Measurements from ENCODE around the gene GPR107. TPM values are rescaled to one million over a fixed set of nuclear protein-coding genes. Genes with fewer than 3 reads are reported as not detected.
A peak's percentile ranks its signal among the peaks of the same experiment; 100 is the strongest.

GPR107 gene
- total and polyA plus RNA-seq, 3 experiments from 2014 or later: 4.2 to 21.4 (median 21.3) TPM

- H3K4me1 ChIP-seq (ENCODE audit: insufficient read depth, low read length): no peaks in the 10 kb centered on the region
- no peak overlapping the region for H3K27ac ChIP-seq (ENCODE audit: low read depth, low read length)
- DNase-seq: no peak
- no peaks in the 10 kb centered on the region for H3K27me3 ChIP-seq (ENCODE audit: insufficient read depth, low read length, poor library complexity, severe bottlenecking)
- peaks cover 13 to 72% (median 25%) of the 10 kb centered on the region in 3 donors for H3K36me3 Mint-ChIP-seq
- H3K4me1 Mint-ChIP-seq: peaks cover 11 to 18% (median 12%) of the 10 kb centered on the region in 3 donors
- H3K27ac Mint-ChIP-seq: no peak overlapping the region
- ChIA-PET POLR2A (no interaction called here), CTCF (no interaction called here)
- H3K4me3 Mint-ChIP-seq: no peak overlapping the region
- peaks cover 27% of the 10 kb centered on the region for H3K36me3 ChIP-seq (ENCODE audit: insufficient read depth, low read length)
- no peak overlapping the region for H3K4me3 ChIP-seq (ENCODE audit: low read length)
- no peaks in the 10 kb centered on the region for H3K27me3 Mint-ChIP-seq
- no peaks in the 10 kb centered on the region for H3K9me3 ChIP-seq (ENCODE audit: low read length)
- H3K9me3 Mint-ChIP-seq: no peaks in the 10 kb centered on the region
These were observed 24.8 kb downstream of the GPR107 start for GRCh38 chr9:130078547-130078946.

GRCh38 chr9:130084337-130084736 is 30.6 kb downstream of the GPR107 start:
- H3K9me3 ChIP-seq (ENCODE audit: low read length): no peaks in the 10 kb centered on the region
- H3K4me3 ChIP-seq (ENCODE audit: low read length): no peak overlapping the region
- H3K27me3 Mint-ChIP-seq: no peaks in the 10 kb centered on the region
- CTCF ChIA-PET: no interaction called here
- POLR2A ChIA-PET: interaction anchor here (0.7 kb wide), 1 partner anchor 42 kb away, joined by 3 read pairs; no protein-coding TSS in a partner anchor
- no peaks in the 10 kb centered on the region for H3K9me3 Mint-ChIP-seq
- H3K27ac Mint-ChIP-seq: no peak overlapping the region
- peaks cover 0 to 7% (median 0%) of the 10 kb centered on the region in 3 donors for H3K4me1 Mint-ChIP-seq
- no peaks in the 10 kb centered on the region for H3K4me1 ChIP-seq (ENCODE audit: insufficient read depth, low read length)
- peaks cover 12 to 79% (median 24%) of the 10 kb centered on the region in 3 donors for H3K36me3 Mint-ChIP-seq
- no peak overlapping the region for H3K27ac ChIP-seq (ENCODE audit: low read depth, low read length)
- H3K4me3 Mint-ChIP-seq: no peak overlapping the region
- no peak for DNase-seq
- no peaks in the 10 kb centered on the region for H3K27me3 ChIP-seq (ENCODE audit: insufficient read depth, low read length, poor library complexity, severe bottlenecking)
- H3K36me3 ChIP-seq (ENCODE audit: insufficient read depth, low read length): peaks cover 30% of the 10 kb centered on the region

GRCh38 chr9:130088051-130088450 is 34.3 kb downstream of the GPR107 start:
- no peak overlapping the region for H3K4me3 Mint-ChIP-seq
- CTCF ChIA-PET: interaction anchor here (1.3 kb wide), 1 partner anchor 13 kb away, joined by 3 read pairs; no protein-coding TSS in a partner anchor

GRCh38 chr9:130089141-130089540 is 35.4 kb downstream of the GPR107 start:
- POLR2A ChIA-PET: no interaction called here
- no peak overlapping the region for H3K27ac ChIP-seq (ENCODE audit: low read depth, low read length)
- no peaks in the 10 kb centered on the region for H3K27me3 Mint-ChIP-seq
- H3K4me1 Mint-ChIP-seq: peaks cover 0 to 2% (median 0%) of the 10 kb centered on the region in 3 donors
- H3K27ac Mint-ChIP-seq: peak overlapping the region in 1 of 8 donors; percentile 61
- no peaks in the 10 kb centered on the region for H3K9me3 Mint-ChIP-seq
- no peaks in the 10 kb centered on the region for H3K4me1 ChIP-seq (ENCODE audit: insufficient read depth, low read length)
- no peaks in the 10 kb centered on the region for H3K27me3 ChIP-seq (ENCODE audit: insufficient read depth, low read length, poor library complexity, severe bottlenecking)
- CTCF ChIA-PET: interaction anchor here (1.4 kb wide), 1 partner anchor 204 kb away, joined by 4 read pairs; no protein-coding TSS in a partner anchor
- H3K4me3 ChIP-seq (ENCODE audit: low read length): no peak overlapping the region
- DNase-seq: no peak
- H3K36me3 Mint-ChIP-seq: peaks cover 6 to 78% (median 21%) of the 10 kb centered on the region in 3 donors
- no peaks in the 10 kb centered on the region for H3K9me3 ChIP-seq (ENCODE audit: low read length)
- H3K4me3 Mint-ChIP-seq: no peak overlapping the region
- H3K36me3 ChIP-seq (ENCODE audit: insufficient read depth, low read length): peaks cover 19% of the 10 kb centered on the region

More at GRCh38 chr9:130088051-130088450, 34.3 kb downstream of the GPR107 start:
- H3K27me3 Mint-ChIP-seq: no peaks in the 10 kb centered on the region
- Histone ChIP-seq H3K36me3 (ENCODE audit: insufficient read depth, low read length) (peaks cover 23% of the 10 kb centered on the region), H3K27me3 (ENCODE audit: insufficient read depth, low read length, poor library complexity, severe bottlenecking) (no peaks in the 10 kb centered on the region), H3K9me3 (ENCODE audit: low read length) (no peaks in the 10 kb centered on the region), H3K4me3 (ENCODE audit: low read length) (no peak overlapping the region), H3K27ac (ENCODE audit: low read depth, low read length) (no peak overlapping the region), H3K4me1 (ENCODE audit: insufficient read depth, low read length) (no peaks in the 10 kb centered on the region)
- H3K27ac Mint-ChIP-seq: peak overlapping the region in 5 of 8 donors; percentile 0 to 77 (median 44)
- no peak for DNase-seq
- H3K4me1 Mint-ChIP-seq: peaks cover 0 to 2% (median 0%) of the 10 kb centered on the region in 3 donors
- H3K36me3 Mint-ChIP-seq: peaks cover 6 to 79% (median 22%) of the 10 kb centered on the region in 3 donors
- H3K9me3 Mint-ChIP-seq: no peaks in the 10 kb centered on the region
- POLR2A ChIA-PET: no interaction called here

- Mint-ChIP-seq H3K4me1 (peaks cover 3 to 6% (median 4%) of the 10 kb centered on the region in 3 donors), H3K27ac (peak overlapping the region in 3 of 8 donors; percentile 1 to 80 (median 39)), H3K36me3 (peaks cover 6 to 77% (median 18%) of the 10 kb centered on the region in 3 donors), H3K4me3 (no peak overlapping the region), H3K27me3 (no peaks in the 10 kb centered on the region), H3K9me3 (no peaks in the 10 kb centered on the region)
- no peaks in the 10 kb centered on the region for H3K9me3 ChIP-seq (ENCODE audit: low read length)
- ChIA-PET CTCF (no interaction called here), POLR2A (no interaction called here)
- H3K4me3 ChIP-seq (ENCODE audit: low read length): no peak overlapping the region
- DNase-seq: no peak
- no peaks in the 10 kb centered on the region for H3K27me3 ChIP-seq (ENCODE audit: insufficient read depth, low read length, poor library complexity, severe bottlenecking)
- no peak overlapping the region for H3K27ac ChIP-seq (ENCODE audit: low read depth, low read length)
- peaks cover 16% of the 10 kb centered on the region for H3K36me3 ChIP-seq (ENCODE audit: insufficient read depth, low read length)
- no peaks in the 10 kb centered on the region for H3K4me1 ChIP-seq (ENCODE audit: insufficient read depth, low read length)
These were observed 37.2 kb downstream of the GPR107 start for GRCh38 chr9:130090915-130091314.

GRCh38 chr9:130092910-130093309 is 39.2 kb downstream of the GPR107 start:
- H3K27me3 ChIP-seq (ENCODE audit: insufficient read depth, low read length, poor library complexity, severe bottlenecking): no peaks in the 10 kb centered on the region
- no peak overlapping the region for H3K27ac ChIP-seq (ENCODE audit: low read depth, low read length)
- H3K4me3 ChIP-seq (ENCODE audit: low read length): no peak overlapping the region
- no peak overlapping the region for H3K4me3 Mint-ChIP-seq
- DNase-seq: no peak
- peaks cover 5 to 75% (median 16%) of the 10 kb centered on the region in 3 donors for H3K36me3 Mint-ChIP-seq
- no peaks in the 10 kb centered on the region for H3K9me3 Mint-ChIP-seq
- H3K4me1 Mint-ChIP-seq: peaks cover 4 to 9% (median 5%) of the 10 kb centered on the region in 3 donors
- no peaks in the 10 kb centered on the region for H3K9me3 ChIP-seq (ENCODE audit: low read length)
- H3K27me3 Mint-ChIP-seq: no peaks in the 10 kb centered on the region
- ChIA-PET POLR2A (interaction anchor here (0.7 kb wide), 1 partner anchor 21 kb away, joined by 3 read pairs; no protein-coding TSS in a partner anchor), CTCF (interaction anchor here (1.3 to 1.4 kb wide), 2 partner anchors 12 to 208 kb away, joined by 3 to 4 read pairs; no protein-coding TSS in a partner anchor)
- peaks cover 10% of the 10 kb centered on the region for H3K36me3 ChIP-seq (ENCODE audit: insufficient read depth, low read length)
- peak overlapping the region in 2 of 8 donors; percentile 17 to 23 for H3K27ac Mint-ChIP-seq
- no peaks in the 10 kb centered on the region for H3K4me1 ChIP-seq (ENCODE audit: insufficient read depth, low read length)

GRCh38 chr9:130095872-130096271 is 42.2 kb downstream of the GPR107 start:
- Histone ChIP-seq H3K27me3 (ENCODE audit: insufficient read depth, low read length, poor library complexity, severe bottlenecking) (no peaks in the 10 kb centered on the region), H3K9me3 (ENCODE audit: low read length) (no peaks in the 10 kb centered on the region), H3K4me1 (ENCODE audit: insufficient read depth, low read length) (no peaks in the 10 kb centered on the region), H3K27ac (ENCODE audit: low read depth, low read length) (no peak overlapping the region), H3K4me3 (ENCODE audit: low read length) (no peak overlapping the region), H3K36me3 (ENCODE audit: insufficient read depth, low read length) (peaks cover 17% of the 10 kb centered on the region)
- Mint-ChIP-seq H3K4me1 (peaks cover 9 to 14% (median 13%) of the 10 kb centered on the region in 3 donors), H3K36me3 (peaks cover 0 to 73% (median 7%) of the 10 kb centered on the region in 3 donors), H3K27me3 (no peaks in the 10 kb centered on the region), H3K4me3 (no peak overlapping the region), H3K9me3 (no peaks in the 10 kb centered on the region), H3K27ac (peak overlapping the region in 7 of 8 donors; percentile 43 to 74 (median 63))
- no peak for DNase-seq
- POLR2A ChIA-PET: no interaction called here
- CTCF ChIA-PET: no interaction called here

GRCh38 chr9:130100681-130101080 is 47.0 kb downstream of the GPR107 start:
- no peaks in the 10 kb centered on the region for H3K9me3 ChIP-seq (ENCODE audit: low read length)
- Mint-ChIP-seq H3K4me3 (no peak overlapping the region), H3K36me3 (peaks cover 5 to 82% (median 8%) of the 10 kb centered on the region in 3 donors), H3K27me3 (no peaks in the 10 kb centered on the region), H3K27ac (peak overlapping the region in 2 of 8 donors; percentile 26 to 77), H3K4me1 (peaks cover 4 to 13% (median 11%) of the 10 kb centered on the region in 3 donors), H3K9me3 (no peaks in the 10 kb centered on the region)
- H3K27me3 ChIP-seq (ENCODE audit: insufficient read depth, low read length, poor library complexity, severe bottlenecking): no peaks in the 10 kb centered on the region
- no peak overlapping the region for H3K4me3 ChIP-seq (ENCODE audit: low read length)
- no peak for DNase-seq
- H3K36me3 ChIP-seq (ENCODE audit: insufficient read depth, low read length): peaks cover 42% of the 10 kb centered on the region
- H3K27ac ChIP-seq (ENCODE audit: low read depth, low read length): no peak overlapping the region
- no peaks in the 10 kb centered on the region for H3K4me1 ChIP-seq (ENCODE audit: insufficient read depth, low read length)
- ChIA-PET CTCF (interaction anchor here (0.7 to 1.7 kb wide), 6 partner anchors 13 to 216 kb away, joined by 3 to 5 read pairs (median 3); no protein-coding TSS in a partner anchor), POLR2A (interaction anchor here (0.7 kb wide), 1 partner anchor 9 kb away, joined by 3 read pairs; no protein-coding TSS in a partner anchor)

All from CD8-positive, alpha-beta memory T cell (primary cell).